HFF-Myc (cell line): Measurements from ENCODE around the gene TSC22D1.
"Not testable (repeated sequence)": the region's sequence is repeated elsewhere in the genome, so short reads cannot be mapped to it uniquely, and the experiment has no call there.

Source experiments
- DNase-seq: peaks from one replicate; pipeline ENCODE4 v3.0.0-alpha.2; 2011; ENCODE audit warnings: low read depth; ENCODE audit errors: extremely low read depth
- H3K4me3 ChIP-seq: replicated peaks from 2 replicates; pipeline ENCODE4 v1.5.1; 2011; ENCODE audit warnings: low read depth, mild to moderate bottlenecking, control low read depth, low read length
- TF ChIP-seq, protein P1 (sequence below): IDR thresholded peaks from 2 replicates; pipeline ENCODE4 v1.5.1; 2012; ENCODE audit warnings: mild to moderate bottlenecking, low read depth, low read length, control low read depth; ENCODE audit errors: missing control alignments

Gene TSC22D1

DNA sequence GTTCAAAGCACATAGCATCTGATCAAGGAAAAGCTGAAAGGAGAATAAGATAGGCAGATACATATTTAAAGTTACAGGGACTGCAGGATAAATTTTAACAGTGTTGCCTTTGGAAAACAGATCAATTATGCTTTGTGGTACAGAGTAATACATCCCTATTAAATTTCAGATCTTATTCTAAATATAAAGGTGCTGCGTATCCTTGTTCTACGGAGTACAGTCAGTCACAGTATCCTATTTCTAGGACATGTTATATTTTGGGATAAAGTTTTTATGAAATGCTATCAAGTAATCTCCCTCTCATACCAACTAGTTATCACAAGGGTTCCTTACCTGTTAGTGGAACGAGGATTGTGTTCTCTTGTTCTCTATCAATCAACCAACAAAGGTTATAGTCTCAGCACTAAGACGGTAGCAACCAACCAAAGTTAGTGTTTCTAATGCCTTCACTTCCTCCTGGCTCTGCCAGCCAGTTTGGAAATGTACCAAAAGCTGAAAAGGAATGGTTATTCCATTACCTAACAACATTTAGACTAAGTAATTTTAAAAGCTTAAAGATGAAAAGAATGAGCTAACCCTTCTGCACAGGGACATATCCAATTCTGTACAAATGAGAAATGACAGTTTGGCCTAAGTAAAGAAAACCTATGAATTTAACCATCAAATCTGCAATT lies 35.2 kb downstream of the TSC22D1 start:
- H3K4me3 ChIP-seq, result no peak overlapping the region
- TF ChIP-seq, protein P1, sequence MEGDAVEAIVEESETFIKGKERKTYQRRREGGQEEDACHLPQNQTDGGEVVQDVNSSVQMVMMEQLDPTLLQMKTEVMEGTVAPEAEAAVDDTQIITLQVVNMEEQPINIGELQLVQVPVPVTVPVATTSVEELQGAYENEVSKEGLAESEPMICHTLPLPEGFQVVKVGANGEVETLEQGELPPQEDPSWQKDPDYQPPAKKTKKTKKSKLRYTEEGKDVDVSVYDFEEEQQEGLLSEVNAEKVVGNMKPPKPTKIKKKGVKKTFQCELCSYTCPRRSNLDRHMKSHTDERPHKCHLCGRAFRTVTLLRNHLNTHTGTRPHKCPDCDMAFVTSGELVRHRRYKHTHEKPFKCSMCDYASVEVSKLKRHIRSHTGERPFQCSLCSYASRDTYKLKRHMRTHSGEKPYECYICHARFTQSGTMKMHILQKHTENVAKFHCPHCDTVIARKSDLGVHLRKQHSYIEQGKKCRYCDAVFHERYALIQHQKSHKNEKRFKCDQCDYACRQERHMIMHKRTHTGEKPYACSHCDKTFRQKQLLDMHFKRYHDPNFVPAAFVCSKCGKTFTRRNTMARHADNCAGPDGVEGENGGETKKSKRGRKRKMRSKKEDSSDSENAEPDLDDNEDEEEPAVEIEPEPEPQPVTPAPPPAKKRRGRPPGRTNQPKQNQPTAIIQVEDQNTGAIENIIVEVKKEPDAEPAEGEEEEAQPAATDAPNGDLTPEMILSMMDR, result no peak

DNA sequence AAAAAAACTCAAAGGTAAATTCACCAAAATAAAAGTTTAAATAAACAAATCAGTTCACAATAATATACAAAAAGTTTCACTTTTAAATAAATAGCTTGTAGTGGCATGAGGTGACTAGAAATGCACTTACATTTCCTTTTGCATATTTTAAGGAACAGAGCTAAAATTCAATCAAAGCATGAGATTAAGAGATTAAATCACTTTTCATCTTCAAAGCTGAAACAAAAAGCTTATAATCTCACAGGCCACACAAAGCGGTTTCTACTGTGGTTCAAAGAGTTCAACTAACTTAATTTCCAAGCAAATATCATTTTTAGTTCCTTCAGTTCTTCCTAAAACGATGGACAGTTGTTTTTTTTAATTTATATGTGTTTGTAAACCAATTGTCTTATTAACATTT lies 38.9 kb downstream of the TSC22D1 start:
- TF ChIP-seq, protein P1, result no peak
- no peak for DNase-seq
- H3K4me3 ChIP-seq, result no peak overlapping the region

More for the DNA sequence above, 35.2 kb downstream of the TSC22D1 start:
- no peak for DNase-seq

DNA sequence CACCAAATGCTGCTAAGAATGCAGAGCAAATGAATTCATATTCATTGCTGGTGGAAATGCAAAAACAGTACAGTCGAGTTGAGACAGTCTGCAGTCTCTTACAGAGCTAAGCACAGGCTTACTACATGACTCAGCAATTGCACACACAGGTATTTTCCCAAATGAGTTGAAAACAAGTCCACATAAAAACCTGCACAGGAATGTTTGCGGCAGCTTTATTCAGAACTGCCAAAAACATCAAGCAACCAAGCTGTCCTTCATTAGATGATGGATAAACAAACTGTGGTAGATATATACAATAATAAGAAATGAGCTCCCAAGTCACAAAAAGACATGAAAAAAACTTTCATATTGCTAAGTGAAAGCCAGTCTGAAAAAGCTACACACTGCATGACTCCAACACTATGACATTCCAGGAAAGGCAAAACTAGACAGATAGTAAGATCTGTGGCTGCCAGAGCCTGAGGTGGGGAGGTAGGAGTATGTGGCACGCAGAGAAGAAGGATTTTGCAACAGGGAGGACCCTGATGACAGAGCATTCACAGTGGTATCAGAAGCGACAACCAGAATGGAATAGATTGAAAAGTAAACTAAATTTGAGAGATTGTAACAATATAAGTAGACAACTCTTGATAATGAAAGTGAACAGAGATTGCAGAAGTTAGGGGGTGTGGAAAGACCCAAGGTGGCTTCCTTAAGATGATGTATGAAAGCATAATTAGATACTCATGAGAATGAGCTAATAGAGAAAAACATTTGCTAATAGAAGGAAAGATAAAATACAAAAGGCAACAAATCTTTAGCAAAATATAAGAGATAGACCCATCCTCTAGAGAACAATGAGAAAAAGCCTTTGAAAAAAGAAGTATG lies 52.7 kb downstream of the TSC22D1 start:
- no peak for DNase-seq
- TF ChIP-seq, protein P1, result no peak
- H3K4me3 ChIP-seq, result no peak overlapping the region

DNA sequence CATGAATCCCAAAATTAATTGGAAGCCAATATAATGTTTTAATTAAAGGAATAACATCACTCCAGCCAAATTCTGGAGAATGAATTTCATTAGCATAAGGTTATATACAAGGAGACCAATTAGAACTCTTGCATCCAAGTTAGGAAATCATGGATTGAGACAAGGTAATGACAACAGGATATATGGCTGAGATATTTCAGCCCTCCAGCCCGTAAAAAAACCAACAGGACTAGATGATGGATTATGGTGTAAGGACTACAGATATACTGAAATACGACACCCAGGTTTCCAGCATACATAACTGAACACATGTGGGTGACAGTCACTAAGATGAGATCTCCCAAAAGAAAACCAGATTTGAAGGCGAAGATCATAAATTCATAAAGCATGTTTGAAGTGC lies 56.5 kb downstream of the TSC22D1 start:
- TF ChIP-seq, protein P1, result no peak
- DNase-seq, result no peak
- H3K4me3 ChIP-seq, result no peak overlapping the region

DNA sequence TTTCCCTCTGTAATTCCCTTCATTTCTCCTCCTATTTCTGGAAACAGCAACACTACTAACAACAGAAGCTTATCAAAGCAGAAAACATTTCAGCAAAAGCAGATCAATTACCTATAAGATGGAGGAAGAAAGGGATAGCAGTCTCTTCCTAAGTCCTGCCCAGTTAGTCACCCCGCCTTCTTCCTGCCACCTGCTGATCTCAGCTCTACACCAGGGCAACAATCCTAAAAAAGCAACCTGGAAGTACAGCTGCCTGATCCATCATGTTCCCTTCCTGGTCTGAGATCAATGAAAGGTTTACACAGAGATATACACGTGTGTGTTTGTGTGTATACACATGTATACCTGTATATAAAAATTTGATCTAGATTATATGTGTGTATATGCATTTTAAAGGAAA lies 59.4 kb downstream of the TSC22D1 start:
- no peak overlapping the region for H3K4me3 ChIP-seq
- TF ChIP-seq, protein P1, result no peak

DNA sequence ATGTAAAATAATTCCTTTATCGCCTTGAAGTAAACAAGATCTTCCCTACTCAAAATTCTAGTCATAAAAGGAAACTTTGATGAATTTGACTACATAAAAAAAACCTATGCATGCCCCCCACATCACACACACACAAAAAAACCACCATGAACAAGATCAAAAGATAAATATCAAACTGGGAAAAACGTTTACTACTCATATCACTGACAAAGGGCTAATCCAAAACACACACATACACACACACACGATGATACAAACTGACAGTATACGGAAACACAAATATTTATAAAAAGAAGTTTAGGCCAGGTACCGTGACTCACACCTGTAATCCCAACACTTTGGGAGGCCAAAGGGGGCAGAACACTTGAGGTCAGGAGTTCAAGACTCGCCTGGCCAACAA lies 61.9 kb downstream of the TSC22D1 start:
- no peak for DNase-seq
- TF ChIP-seq, protein P1, result no peak
- H3K4me3 ChIP-seq, result no peak overlapping the region

More for the DNA sequence above, 59.4 kb downstream of the TSC22D1 start:
- DNase-seq, result no peak

DNA sequence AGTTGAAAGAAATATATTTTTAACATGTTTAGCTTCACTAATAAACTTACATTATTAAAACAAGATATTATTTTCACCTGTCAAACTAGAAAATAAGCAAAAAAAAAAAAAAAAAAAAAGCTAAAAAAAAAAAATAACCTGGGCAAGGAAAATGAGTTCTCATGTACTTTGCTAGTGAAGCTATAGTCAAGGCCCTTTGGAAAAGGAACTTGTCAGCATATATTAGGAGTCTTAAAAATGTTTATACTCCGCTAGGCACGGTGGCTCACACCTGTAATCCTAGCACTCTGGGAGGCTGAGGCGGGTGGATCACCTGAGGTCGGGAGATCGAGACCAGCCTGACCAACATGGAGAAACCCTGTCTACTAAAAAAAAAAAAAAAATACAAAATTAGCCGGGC lies 66.3 kb downstream of the TSC22D1 start:
- DNase-seq, H3K4me3 ChIP-seq: not testable (repeated sequence)
